Measurements from ENCODE around the gene SORBS2. TPM values are rescaled to one million over a fixed set of nuclear protein-coding genes. Genes with fewer than 3 reads are reported as not detected.

Gene SORBS2
- total and polyA plus RNA-seq, 8 donors, result 9.0 to 908 (median 66.4) TPM

DNA sequence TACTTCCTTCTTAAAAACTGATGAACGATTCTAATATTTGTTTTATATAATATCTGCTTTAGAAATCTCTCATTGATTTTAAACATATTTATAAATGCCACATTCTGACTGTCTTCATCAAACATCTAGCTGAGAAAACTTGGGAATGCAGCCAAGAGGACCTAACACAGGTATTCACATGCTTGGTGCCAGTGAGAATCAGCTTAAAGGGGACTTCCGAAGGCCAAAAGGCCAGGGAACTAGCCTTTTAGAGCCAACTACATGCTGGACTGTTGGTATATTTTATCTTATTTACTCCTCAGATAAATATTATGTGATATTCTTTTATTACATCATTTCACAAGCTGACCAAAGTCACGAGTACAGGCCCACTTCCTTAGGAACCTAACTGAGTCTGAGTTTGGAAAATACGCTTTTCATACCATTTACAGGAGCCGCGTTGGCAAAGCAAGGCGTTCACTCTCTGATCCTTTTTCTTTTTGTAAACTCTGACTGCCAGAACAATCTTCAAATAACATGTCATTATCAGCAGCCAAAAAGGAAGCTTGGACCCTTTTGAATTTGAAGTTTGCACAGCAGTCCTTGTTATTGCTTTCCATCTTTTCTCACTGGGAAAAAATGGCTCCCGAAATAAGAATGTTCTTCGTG, 235.6 kb downstream of the SORBS2 start:
- Histone ChIP-seq H3K4me1 (peaks cover 0 to 18% (median 12%) of the 10 kb centered on the region in 4 donors), H3K27ac (peak overlapping the region; percentile 14 to 65 (median 54)), H3K9me3 (no peaks in the 10 kb centered on the region), H3K27me3 (no peaks in the 10 kb centered on the region), H3K36me3 (no peaks in the 10 kb centered on the region), H3K4me3 (no peak overlapping the region)
- 39 to 51% (median 47%) methylated on average over 9 of the region's 9 CpGs for WGBS, 5 donors
- TF ChIP-seq, protein P1, sequence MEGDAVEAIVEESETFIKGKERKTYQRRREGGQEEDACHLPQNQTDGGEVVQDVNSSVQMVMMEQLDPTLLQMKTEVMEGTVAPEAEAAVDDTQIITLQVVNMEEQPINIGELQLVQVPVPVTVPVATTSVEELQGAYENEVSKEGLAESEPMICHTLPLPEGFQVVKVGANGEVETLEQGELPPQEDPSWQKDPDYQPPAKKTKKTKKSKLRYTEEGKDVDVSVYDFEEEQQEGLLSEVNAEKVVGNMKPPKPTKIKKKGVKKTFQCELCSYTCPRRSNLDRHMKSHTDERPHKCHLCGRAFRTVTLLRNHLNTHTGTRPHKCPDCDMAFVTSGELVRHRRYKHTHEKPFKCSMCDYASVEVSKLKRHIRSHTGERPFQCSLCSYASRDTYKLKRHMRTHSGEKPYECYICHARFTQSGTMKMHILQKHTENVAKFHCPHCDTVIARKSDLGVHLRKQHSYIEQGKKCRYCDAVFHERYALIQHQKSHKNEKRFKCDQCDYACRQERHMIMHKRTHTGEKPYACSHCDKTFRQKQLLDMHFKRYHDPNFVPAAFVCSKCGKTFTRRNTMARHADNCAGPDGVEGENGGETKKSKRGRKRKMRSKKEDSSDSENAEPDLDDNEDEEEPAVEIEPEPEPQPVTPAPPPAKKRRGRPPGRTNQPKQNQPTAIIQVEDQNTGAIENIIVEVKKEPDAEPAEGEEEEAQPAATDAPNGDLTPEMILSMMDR (IDR thresholded peaks at IDR 0.05), result no peak
- no peak for TF ChIP-seq POLR2A (IDR thresholded peaks at IDR 0.05)
- TF ChIP-seq EP300 (IDR thresholded peaks at IDR 0.05), result no peak
- no peak for TF ChIP-seq POLR2AphosphoS5 (IDR thresholded peaks at IDR 0.05)
- DNase-seq, result no peak
- intact Hi-C loops (cut with DNase I; ENCODE audit: low total_unique reads), result no loop called here

DNA sequence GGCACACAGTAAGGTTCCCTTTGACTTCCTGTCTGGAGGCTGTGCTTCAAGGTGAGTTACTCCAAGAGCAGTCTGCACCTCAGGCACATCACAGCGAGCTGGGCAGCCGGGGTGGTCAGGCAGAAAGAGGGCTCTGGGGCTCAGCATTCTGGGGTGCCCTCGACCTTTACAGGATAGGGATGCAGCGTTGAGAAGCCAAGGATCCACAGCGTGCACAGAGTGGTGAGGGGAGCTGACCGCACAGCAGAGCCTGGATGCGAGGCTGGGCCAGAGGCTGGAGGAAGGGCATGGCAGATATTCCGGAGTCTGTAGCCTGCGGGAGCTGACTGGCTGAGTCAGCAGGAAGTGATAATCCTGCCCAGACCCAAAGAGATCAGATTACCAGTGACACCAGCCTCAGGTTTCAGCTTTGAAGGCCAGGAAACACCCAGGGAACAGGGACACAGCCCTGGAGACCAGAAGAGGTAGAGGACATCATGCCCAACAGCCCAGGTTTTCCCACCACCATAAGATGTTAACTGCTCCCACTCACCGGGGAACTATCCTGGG, 238.3 kb downstream of the SORBS2 start:
- peak in 1 of 2 donors; percentile 55 for DNase-seq
- Histone ChIP-seq H3K9me3 (no peaks in the 10 kb centered on the region), H3K4me1 (peaks cover 0 to 18% (median 12%) of the 10 kb centered on the region in 4 donors), H3K27me3 (no peaks in the 10 kb centered on the region), H3K36me3 (no peaks in the 10 kb centered on the region), H3K27ac (peak overlapping the region in 1 of 5 donors; percentile 30), H3K4me3 (no peak overlapping the region)
- WGBS, 5 donors, result 66 to 74% (median 69%) methylated on average over 10 of the region's 10 CpGs
- TF ChIP-seq EP300 (IDR thresholded peaks at IDR 0.05) (no peak), POLR2AphosphoS5 (IDR thresholded peaks at IDR 0.05) (no peak), POLR2A (IDR thresholded peaks at IDR 0.05) (no peak)
- TF ChIP-seq, protein P1 (IDR thresholded peaks at IDR 0.05), result no peak
- intact Hi-C loops (cut with DNase I; ENCODE audit: low total_unique reads), result no loop called here

DNA sequence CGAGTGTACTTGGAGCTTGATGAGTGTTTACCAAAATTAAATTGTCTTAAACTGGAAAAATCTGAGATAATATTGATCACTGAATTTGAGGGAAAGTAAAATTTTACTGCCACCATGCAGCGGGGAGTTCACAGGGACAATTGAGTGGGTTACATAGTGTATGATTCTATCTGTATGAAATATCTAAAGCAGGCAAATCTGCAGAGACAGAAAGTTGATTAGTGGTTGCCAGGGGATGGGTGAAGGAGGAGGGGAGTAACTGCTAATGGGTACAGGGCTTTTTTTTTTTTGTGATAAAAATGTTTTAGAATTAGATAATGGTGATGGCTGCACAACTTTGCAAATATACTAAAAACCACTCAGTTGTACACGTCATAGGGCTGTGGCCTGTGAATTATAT, 241.3 kb downstream of the SORBS2 start:
- intact Hi-C loops (cut with DNase I; ENCODE audit: low total_unique reads), result no loop called here
- Histone ChIP-seq H3K27me3 (no peaks in the 10 kb centered on the region), H3K4me3 (no peak overlapping the region), H3K27ac (peak overlapping the region in 1 of 5 donors; percentile 27), H3K4me1 (peaks cover 0 to 25% (median 15%) of the 10 kb centered on the region in 4 donors), H3K36me3 (no peaks in the 10 kb centered on the region), H3K9me3 (no peaks in the 10 kb centered on the region)
- no peak for DNase-seq
- 69 to 81% (median 77%) methylated on average over 3 of the region's 3 CpGs for WGBS, 5 donors
- TF ChIP-seq POLR2A (IDR thresholded peaks at IDR 0.05) (no peak), EP300 (IDR thresholded peaks at IDR 0.05) (no peak), POLR2AphosphoS5 (IDR thresholded peaks at IDR 0.05) (no peak)
- TF ChIP-seq, protein P1 (IDR thresholded peaks at IDR 0.05), result no peak

DNA sequence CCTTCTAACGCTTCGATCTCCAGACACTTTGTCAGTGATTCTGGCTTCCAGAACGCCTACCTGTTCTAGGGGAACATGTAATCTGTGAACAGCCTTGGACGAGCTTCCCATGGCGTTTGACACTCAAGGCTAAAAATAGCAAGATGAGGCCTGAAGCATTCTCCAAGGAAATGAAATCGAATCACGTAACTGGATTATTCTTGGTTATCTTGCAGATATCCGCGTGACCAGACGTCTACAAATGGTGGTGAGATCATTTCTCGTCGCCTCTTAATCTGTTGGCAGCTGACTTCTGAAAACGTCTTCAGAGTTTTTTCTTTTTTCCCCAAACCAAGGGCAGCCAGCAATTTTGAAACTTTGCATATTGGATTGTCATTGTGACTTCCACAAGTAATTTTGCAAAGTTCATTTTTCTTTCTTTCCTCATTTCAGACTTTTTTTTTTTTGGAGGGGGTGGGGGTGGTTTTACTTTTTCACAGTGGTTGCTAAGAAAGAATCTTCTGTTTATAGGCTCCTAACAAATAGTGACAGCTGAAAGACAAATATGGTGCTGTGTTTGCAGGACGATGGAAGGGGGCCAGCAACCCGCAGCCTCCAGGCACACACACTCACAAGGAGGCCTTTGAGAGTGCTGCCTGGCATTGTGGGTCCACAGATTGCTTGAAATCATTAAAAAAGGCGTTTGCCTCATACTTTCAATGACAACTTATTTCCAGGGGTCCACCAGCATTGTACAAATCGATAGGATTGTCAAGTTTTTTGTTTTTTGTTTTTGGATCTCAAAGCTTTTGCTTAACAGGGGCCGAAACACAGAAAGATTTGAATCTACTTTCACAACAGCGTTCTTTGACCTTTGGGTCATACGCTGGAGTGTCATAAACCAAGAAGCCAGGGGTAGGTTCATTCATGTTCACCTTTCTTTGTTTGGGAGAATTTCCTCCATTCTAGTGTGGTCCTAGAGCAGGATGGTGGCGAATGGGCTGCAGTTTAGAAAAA, 244.3 kb downstream of the SORBS2 start:
- 56 to 68% (median 63%) methylated on average over 21 of the region's 21 CpGs for WGBS, 5 donors
- TF ChIP-seq, protein P1 (IDR thresholded peaks at IDR 0.05), result no peak
- TF ChIP-seq POLR2A (IDR thresholded peaks at IDR 0.05) (no peak), EP300 (IDR thresholded peaks at IDR 0.05) (no peak), POLR2AphosphoS5 (IDR thresholded peaks at IDR 0.05) (peak in 2 of 3 donors; percentile 26 to 45)
- Histone ChIP-seq H3K4me3 (no peak overlapping the region), H3K27ac (peak overlapping the region; percentile 31 to 87 (median 78)), H3K4me1 (peaks cover 0 to 25% (median 8%) of the 10 kb centered on the region in 4 donors), H3K36me3 (no peaks in the 10 kb centered on the region), H3K27me3 (no peaks in the 10 kb centered on the region), H3K9me3 (peaks cover 0 to 5% (median 0%) of the 10 kb centered on the region in 4 donors)
- peak in 1 of 2 donors; percentile 91 for DNase-seq
- intact Hi-C loops (cut with DNase I; ENCODE audit: low total_unique reads), result no loop called here
